Neuronal stem cell (in vitro differentiated cells): ENCODE measurements around the gene SIN3A.

Experiments used
- DNase-seq: peaks from one replicate; pipeline ENCODE4 v3.0.0-alpha.2; 2013; ENCODE audit warnings: low spot score
- H2AFZ ChIP-seq: one replicate; pipeline ENCODE4 v1.6.1; 2013; ENCODE audit warnings: mild to moderate bottlenecking, low read length, inconsistent platforms
- H2AK5ac ChIP-seq: 2 replicates; pipeline ENCODE4 v1.6.1; 2013; ENCODE audit warnings: low read depth, mild to moderate bottlenecking, inconsistent platforms, low read length, moderate library complexity, mixed read lengths
- H2BK120ac ChIP-seq: 2 replicates; pipeline ENCODE4 v1.6.1; 2013; ENCODE audit warnings: low read depth, mild to moderate bottlenecking, inconsistent platforms, low read length, moderate library complexity, mixed read lengths
- H2BK12ac ChIP-seq: one replicate; pipeline ENCODE4 v1.6.1; 2013; ENCODE audit warnings: low read length, inconsistent platforms
- H2BK15ac ChIP-seq: 2 replicates; pipeline ENCODE4 v1.6.1; 2013; ENCODE audit warnings: mild to moderate bottlenecking, low read length, inconsistent platforms, mixed read lengths
- H2BK5ac ChIP-seq: one replicate; pipeline ENCODE4 v1.6.1; 2013; ENCODE audit warnings: inconsistent platforms, mild to moderate bottlenecking, low read length, moderate library complexity
- H3K14ac ChIP-seq: one replicate; pipeline ENCODE4 v1.6.1; 2013; ENCODE audit warnings: low read length, inconsistent platforms
- H3K18ac ChIP-seq: 2 replicates; pipeline ENCODE4 v1.6.1; 2013; ENCODE audit warnings: low read length, inconsistent platforms
- H3K23ac ChIP-seq: 2 replicates; pipeline ENCODE4 v1.6.1; 2013; ENCODE audit warnings: low read depth, mild to moderate bottlenecking, mixed read lengths, low read length, inconsistent platforms; ENCODE audit not compliant: poor library complexity
- H3K27ac ChIP-seq: replicated peaks from 3 replicates; pipeline ENCODE4 v1.5.1; 2013; ENCODE audit warnings: low read length, inconsistent platforms
- H3K27me3 ChIP-seq, 3 experiments: 2 replicates each; pipeline ENCODE4 v1.6.1; 2013; ENCODE audit warnings: low read length in 3 of 3, mild to moderate bottlenecking in 2 of 3, inconsistent platforms in 1 of 3, low read depth in 1 of 3, mixed read lengths in 1 of 3, moderate library complexity in 1 of 3; ENCODE audit not compliant: control insufficient read depth in 3 of 3, insufficient read depth in 3 of 3
- H3K36me3 ChIP-seq, 2 donors: replicated peaks in 1 of 2; 2 replicates each; pipeline ENCODE4 v1.6.1; 2013; ENCODE audit warnings: low read length in 2 of 2; ENCODE audit not compliant: control insufficient read depth in 2 of 2, insufficient read depth in 2 of 2
- H3K4ac ChIP-seq: 2 replicates; pipeline ENCODE4 v1.6.1; 2013; ENCODE audit warnings: inconsistent platforms, mild to moderate bottlenecking, low read length, moderate library complexity
- H3K4me1 ChIP-seq, 2 donors: 1 replicate in 1 of 2; 2 replicates in 1 of 2; pipeline ENCODE4 v1.6.1; 2013; ENCODE audit warnings: low read length in 2 of 2, low read depth in 1 of 2; ENCODE audit not compliant: control insufficient read depth in 2 of 2, insufficient read depth in 1 of 2
- H3K4me2 ChIP-seq: one replicate; pipeline ENCODE4 v1.6.1; 2013; ENCODE audit warnings: mild to moderate bottlenecking, low read length, inconsistent platforms; ENCODE audit not compliant: insufficient read depth, poor library complexity, severe bottlenecking
- H3K4me3 ChIP-seq, 2 donors: 2 replicates each; pipeline ENCODE4 v1.5.1; 2013; ENCODE audit warnings: low read length in 2 of 2, mild to moderate bottlenecking in 2 of 2, inconsistent platforms in 1 of 2, moderate library complexity in 1 of 2
- H3K79me1 ChIP-seq: one replicate; pipeline ENCODE4 v1.6.1; 2013; ENCODE audit warnings: low read depth, mild to moderate bottlenecking, inconsistent platforms, low read length, moderate library complexity
- H3K9ac ChIP-seq: one replicate; pipeline ENCODE4 v1.6.1; 2013; ENCODE audit warnings: mild to moderate bottlenecking, low read depth, low read length, inconsistent platforms; ENCODE audit not compliant: poor library complexity
- H3K9me3 ChIP-seq, 2 donors: replicated peaks in 1 of 2; 2 replicates each; pipeline versions ENCODE3 to v1.6.1; 2013; ENCODE audit warnings: low read length in 2 of 2, mild to moderate bottlenecking in 2 of 2, inconsistent platforms in 1 of 2, low read depth in 1 of 2, mixed read lengths in 1 of 2, moderate library complexity in 1 of 2; ENCODE audit not compliant: control insufficient read depth in 2 of 2, insufficient read depth in 1 of 2
- H4K8ac ChIP-seq: one replicate; pipeline ENCODE4 v1.6.1; 2013; ENCODE audit warnings: low read depth, mild to moderate bottlenecking, inconsistent platforms, low read length, moderate library complexity
- H4K91ac ChIP-seq: one replicate; pipeline ENCODE4 v1.6.1; 2013; ENCODE audit warnings: low read length, low read depth, mild to moderate bottlenecking, inconsistent platforms; ENCODE audit not compliant: poor library complexity
- WGBS, 2 donors: extraction: QIAGEN DNeasy Blood & Tissue Kit; methylation state at CpG; one replicate each; pipeline ENCODE4 v1.1.7; 2013; ENCODE audit warnings: missing lambda C conversion rate in 2 of 2, mixed read lengths in 1 of 2; ENCODE audit not compliant: insufficient read length in 2 of 2, insufficient replicate concordance in 1 of 2; ENCODE audit errors: extremely low coverage in 2 of 2; 5-methylcytosine and 5-hydroxymethylcytosine counted together

Gene SIN3A

GRCh38 chr15:75453703-75454470 lies 2.4 kb upstream of the SIN3A start:
- Histone ChIP-seq H3K9me3 (no peaks in the 10 kb centered on the region), H3K27me3 (peaks cover 0 to 1% (median 0%) of the 10 kb centered on the region in 3 experiments), H3K14ac (no peak overlapping the region), H3K36me3 (no peaks in the 10 kb centered on the region), H2AK5ac (peak overlapping the region; percentile 33), H2BK12ac (no peak overlapping the region), H3K4me2 (peak overlapping the region; percentile 89), H3K23ac (peak overlapping the region; percentile 82), H3K4ac (peak overlapping the region; percentile 8), H3K27ac (peak overlapping the region; percentile 94), H3K9ac (peak overlapping the region; percentile 95), H2BK15ac (peak overlapping the region; percentile 82), H4K8ac (no peak overlapping the region), H2AFZ (peak overlapping the region; percentile 92), H2BK5ac (peak overlapping the region; percentile 45), H2BK120ac (no peak overlapping the region), H3K79me1 (peaks cover 12% of the 10 kb centered on the region), H3K4me1 (peaks cover 5 to 8% of the 10 kb centered on the region in 2 donors), H3K18ac (peak overlapping the region; percentile 93), H3K4me3 (peak overlapping the region; percentile 88 to 99), H4K91ac (no peak overlapping the region)
- DNase-seq = peak; percentile 100
- no CpG with 5 or more reads among the region's 57 CpGs for WGBS, 2 donors

DNA sequence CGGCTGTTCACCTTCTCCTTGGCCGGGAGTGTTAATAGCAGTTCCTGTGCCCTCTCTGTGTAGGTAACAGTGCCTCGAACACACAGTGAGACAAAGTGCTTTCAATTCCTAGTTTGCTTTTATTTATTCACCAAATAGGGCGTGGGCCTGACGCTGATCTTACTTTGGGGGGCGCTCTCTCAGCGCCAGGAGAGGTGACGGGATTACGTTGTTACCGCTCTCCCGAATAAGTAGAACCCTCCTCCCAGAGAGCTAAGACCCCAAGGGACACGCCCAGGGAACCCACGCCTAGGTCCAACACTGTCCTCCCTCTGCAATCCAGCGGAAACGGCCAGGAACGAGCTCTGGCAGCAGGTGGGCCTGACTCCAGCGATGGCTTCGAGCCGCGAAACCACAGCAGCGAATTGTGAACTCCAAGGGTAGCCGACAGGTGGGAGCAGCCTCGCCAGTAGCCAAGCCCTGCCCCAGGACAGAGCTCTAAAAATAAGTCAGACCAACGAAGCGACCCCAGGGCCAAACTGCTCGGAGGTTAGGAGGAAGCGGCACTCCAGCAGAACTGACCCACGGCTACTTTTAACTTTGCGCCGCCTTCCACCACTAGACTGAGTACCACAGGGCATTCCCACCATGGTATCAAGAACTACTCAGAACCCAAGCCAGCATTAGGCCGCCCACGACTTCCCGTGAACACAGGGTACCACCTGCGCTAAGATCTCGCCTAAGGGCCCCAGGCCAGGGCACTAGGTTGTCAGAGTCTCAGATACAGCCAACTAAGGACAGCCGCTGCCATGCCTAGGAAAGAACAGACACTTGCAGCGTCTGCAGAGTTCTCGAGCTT lies 1.6 kb upstream of the SIN3A start:
- H3K4me2 ChIP-seq = peak overlapping the region; percentile 89
- no peaks in the 10 kb centered on the region for H3K36me3 ChIP-seq
- H2BK5ac ChIP-seq = peak overlapping the region; percentile 45
- H4K91ac ChIP-seq = no peak overlapping the region
- DNase-seq = peak; percentile 58
- H2BK15ac ChIP-seq = peak overlapping the region; percentile 82
- no peaks in the 10 kb centered on the region for H3K9me3 ChIP-seq
- H2AK5ac ChIP-seq = peak overlapping the region; percentile 33
- H3K14ac ChIP-seq = no peak overlapping the region
- peaks cover 12% of the 10 kb centered on the region for H3K79me1 ChIP-seq
- peaks cover 5 to 8% of the 10 kb centered on the region in 2 donors for H3K4me1 ChIP-seq
- peak overlapping the region; percentile 5 for H3K23ac ChIP-seq
- no CpG with 5 or more reads among the region's 38 CpGs for WGBS, 2 donors
- H3K27me3 ChIP-seq = peaks cover 0 to 1% (median 0%) of the 10 kb centered on the region in 3 experiments
- H2AFZ ChIP-seq = peak overlapping the region; percentile 67
- peak overlapping the region; percentile 93 for H3K9ac ChIP-seq
- H2BK120ac ChIP-seq = no peak overlapping the region
- H3K4me3 ChIP-seq = peak overlapping the region; percentile 65 to 86
- H4K8ac ChIP-seq = no peak overlapping the region
- no peak overlapping the region for H2BK12ac ChIP-seq
- peak overlapping the region; percentile 94 for H3K27ac ChIP-seq
- peak overlapping the region; percentile 8 for H3K4ac ChIP-seq
- peak overlapping the region; percentile 93 for H3K18ac ChIP-seq

DNA sequence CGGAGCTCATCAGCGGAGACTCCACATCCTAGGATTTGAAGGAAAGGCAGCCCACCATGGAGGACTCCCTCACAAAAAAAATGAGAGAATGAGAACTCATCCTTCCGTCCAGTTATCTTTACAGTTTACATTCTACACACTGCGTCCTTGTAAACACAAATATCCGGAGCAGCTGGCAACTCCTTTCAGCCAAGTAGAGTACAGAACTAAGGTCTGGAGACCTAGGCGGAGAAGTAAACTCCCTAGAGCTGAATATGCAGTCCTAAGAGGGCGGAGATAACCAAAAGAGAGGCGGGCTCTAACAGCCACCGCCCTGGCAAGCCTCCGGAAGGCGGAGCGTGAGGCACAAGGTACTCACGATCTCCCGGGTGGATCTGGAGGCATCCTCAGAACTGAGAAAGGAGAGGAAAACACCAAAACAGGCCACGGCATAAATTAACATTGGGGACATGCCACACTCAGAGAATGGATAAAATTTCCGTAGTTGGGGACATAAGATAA lies 924 bp upstream of the SIN3A start:
- Histone ChIP-seq H2BK15ac (no peak overlapping the region), H4K91ac (no peak overlapping the region), H2AK5ac (no peak overlapping the region), H3K9me3 (no peaks in the 10 kb centered on the region), H3K79me1 (peaks cover 12% of the 10 kb centered on the region), H3K4me3 (peak overlapping the region; percentile 65 to 86), H3K9ac (no peak overlapping the region), H2BK5ac (peak overlapping the region; percentile 57), H3K36me3 (peaks cover 1 to 6% of the 10 kb centered on the region in 2 donors), H3K23ac (no peak overlapping the region), H3K4me1 (peaks cover 5 to 8% of the 10 kb centered on the region in 2 donors), H3K27ac (peak overlapping the region; percentile 94), H3K14ac (no peak overlapping the region), H3K4me2 (peak overlapping the region; percentile 89), H3K18ac (peak overlapping the region; percentile 38), H2BK120ac (no peak overlapping the region), H3K27me3 (peaks cover 0 to 1% (median 0%) of the 10 kb centered on the region in 3 experiments), H2AFZ (peak overlapping the region; percentile 67), H2BK12ac (no peak overlapping the region), H3K4ac (no peak overlapping the region), H4K8ac (no peak overlapping the region)
- WGBS, 2 donors = no CpG with 5 or more reads among the region's 16 CpGs
- DNase-seq = peak; percentile 70
